C4-2B (cell line): ENCODE results near the gene GATC.

ENCODE experiments used
- CTCF ChIP-seq: fragments of 450-650 bp; conservative IDR thresholded peaks from 2 replicates; pipeline ENCODE4 v1.5.1; 2017; ENCODE audit warnings: mild to moderate bottlenecking
- ZFX ChIP-seq: fragments of 450-650 bp; IDR thresholded peaks from 2 replicates; pipeline ENCODE4 v1.6.1; 2017

GRCh38 chr12:120438495-120439198 is 7.6 kb upstream of the GATC start:
- no peak for TF ChIP-seq CTCF
- TF ChIP-seq ZFX = no peak
